Measurements from ENCODE around the gene TMC1.

DNA sequence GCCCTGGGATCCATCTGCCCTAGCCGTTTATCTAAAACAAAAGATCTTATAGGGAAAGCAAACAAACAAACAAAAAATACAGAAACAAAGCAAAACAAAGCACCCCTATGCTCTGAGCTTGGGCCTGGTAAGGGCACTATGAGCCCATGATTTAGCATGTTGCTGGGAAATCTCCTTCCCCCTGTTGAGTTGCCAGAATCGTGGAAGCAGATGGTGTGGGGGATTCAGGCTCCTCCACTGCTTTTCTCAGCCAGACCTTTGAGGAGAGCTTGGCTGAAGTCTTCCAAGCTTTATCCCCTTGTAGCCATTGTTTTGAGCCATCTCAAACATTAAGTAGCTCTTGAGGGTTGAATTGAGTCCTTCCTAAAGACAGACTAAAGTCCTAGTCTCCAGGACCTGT lies 29.9 kb downstream of the TMC1 start:
- TF ChIP-seq POLR2A (IDR thresholded peaks at IDR 0.05), result no peak
- TF ChIP-seq, protein P1, sequence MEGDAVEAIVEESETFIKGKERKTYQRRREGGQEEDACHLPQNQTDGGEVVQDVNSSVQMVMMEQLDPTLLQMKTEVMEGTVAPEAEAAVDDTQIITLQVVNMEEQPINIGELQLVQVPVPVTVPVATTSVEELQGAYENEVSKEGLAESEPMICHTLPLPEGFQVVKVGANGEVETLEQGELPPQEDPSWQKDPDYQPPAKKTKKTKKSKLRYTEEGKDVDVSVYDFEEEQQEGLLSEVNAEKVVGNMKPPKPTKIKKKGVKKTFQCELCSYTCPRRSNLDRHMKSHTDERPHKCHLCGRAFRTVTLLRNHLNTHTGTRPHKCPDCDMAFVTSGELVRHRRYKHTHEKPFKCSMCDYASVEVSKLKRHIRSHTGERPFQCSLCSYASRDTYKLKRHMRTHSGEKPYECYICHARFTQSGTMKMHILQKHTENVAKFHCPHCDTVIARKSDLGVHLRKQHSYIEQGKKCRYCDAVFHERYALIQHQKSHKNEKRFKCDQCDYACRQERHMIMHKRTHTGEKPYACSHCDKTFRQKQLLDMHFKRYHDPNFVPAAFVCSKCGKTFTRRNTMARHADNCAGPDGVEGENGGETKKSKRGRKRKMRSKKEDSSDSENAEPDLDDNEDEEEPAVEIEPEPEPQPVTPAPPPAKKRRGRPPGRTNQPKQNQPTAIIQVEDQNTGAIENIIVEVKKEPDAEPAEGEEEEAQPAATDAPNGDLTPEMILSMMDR (IDR thresholded peaks at IDR 0.05), result no peak
